AG04449 (cell line): Measurements from ENCODE around the gene SCYGR4.
"Not testable (repeated sequence)": the region's sequence is repeated elsewhere in the genome, so short reads cannot be mapped to it uniquely, and the experiment has no call there.

Experiments
- CTCF ChIA-PET: fragments of 350-600 bp; formaldehyde crosslinking; extraction: SDS; loops from one replicate; lab custom pipeline; 2021; ENCODE audit warnings: antibody characterized with exemption; lab: Yijun Ruan, JAX
- POLR2A ChIA-PET: fragments of 400-600, 350-600 bp; formaldehyde crosslinking; extraction: SDS; loops from one replicate; lab custom pipeline; 2020; ENCODE audit warnings: antibody characterized with exemption, inconsistent platforms; lab: Yijun Ruan, JAX
- DNase-seq: peaks from one replicate; pipeline ENCODE4 v3.0.0-alpha.2; 2010; ENCODE audit warnings: low read depth, low spot score
- H3K4me3 ChIP-seq: 2 replicates; pipeline ENCODE4 v1.5.1; 2011; ENCODE audit warnings: low read depth, mild to moderate bottlenecking, control low read depth, low read length
- CTCF ChIP-seq: IDR thresholded peaks from one replicate; pipeline ENCODE4 v1.5.1; 2011; ENCODE audit warnings: mild to moderate bottlenecking, moderate library complexity, low read length, control low read depth, inconsistent platforms; ENCODE audit not compliant: insufficient read depth; ENCODE audit errors: missing control alignments

Gene SCYGR4

DNA sequence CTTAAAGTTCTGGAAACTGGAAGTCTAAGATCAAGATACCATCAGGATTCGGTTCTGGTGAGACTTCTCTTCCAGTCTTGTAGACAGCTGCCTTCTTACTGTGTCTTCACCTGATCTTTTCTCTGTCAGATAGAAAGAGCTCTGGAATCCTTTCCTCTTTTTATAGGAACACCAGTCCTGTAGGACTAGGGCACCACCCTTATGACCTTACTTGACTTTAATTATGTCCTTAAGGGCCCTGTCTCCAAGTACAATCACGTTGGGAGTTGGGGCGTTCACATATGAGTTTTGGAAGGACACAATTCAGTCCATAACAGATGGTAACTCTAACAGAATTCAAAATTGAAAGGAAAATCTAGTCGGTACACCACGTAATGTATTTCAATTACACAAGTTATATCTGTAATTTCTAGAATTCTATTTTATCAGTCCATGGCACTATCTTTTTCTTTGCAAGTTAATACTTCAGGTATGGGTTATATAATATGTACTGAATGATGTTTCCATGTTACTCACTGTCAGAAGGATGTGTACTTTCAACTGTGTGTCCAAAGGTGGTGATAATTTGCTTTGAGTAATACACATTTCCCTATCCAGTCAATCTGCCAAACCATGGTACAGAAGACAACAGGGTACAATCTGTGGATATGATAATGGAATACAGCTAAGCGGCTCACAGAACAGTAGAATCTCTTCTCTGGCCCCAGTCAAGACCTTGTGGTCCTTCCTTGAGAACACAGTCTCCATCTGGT, 48.1 kb downstream of the SCYGR4 start:
- H3K4me3 ChIP-seq, result no peak overlapping the region
- DNase-seq, result no peak
- CTCF ChIA-PET, result interaction anchor here (1.9 kb wide), 1 partner anchor 101 kb away, joined by 5 read pairs; no protein-coding TSS in a partner anchor
- TF ChIP-seq CTCF, result no peak
- POLR2A ChIA-PET, result no interaction called here

GRCh38 chr2:227666631-227667170, 49.4 kb downstream of the SCYGR4 start, which contains the start of gene SCYGR5:
Gene SCYGR5, plus strand, starts transcription at chr2:227666804. Its CDS starts 0 bp downstream, at chr2:227666804.
- POLR2A ChIA-PET, DNase-seq, H3K4me3 ChIP-seq: not testable (repeated sequence)
- CTCF ChIA-PET, result interaction anchor here (1.9 to 2.1 kb wide), 2 partner anchors 9 to 99 kb away, joined by 5 to 6 read pairs; no protein-coding TSS in a partner anchor
